Measurements from ENCODE around the gene FOXJ1.

Gene FOXJ1

DNA sequence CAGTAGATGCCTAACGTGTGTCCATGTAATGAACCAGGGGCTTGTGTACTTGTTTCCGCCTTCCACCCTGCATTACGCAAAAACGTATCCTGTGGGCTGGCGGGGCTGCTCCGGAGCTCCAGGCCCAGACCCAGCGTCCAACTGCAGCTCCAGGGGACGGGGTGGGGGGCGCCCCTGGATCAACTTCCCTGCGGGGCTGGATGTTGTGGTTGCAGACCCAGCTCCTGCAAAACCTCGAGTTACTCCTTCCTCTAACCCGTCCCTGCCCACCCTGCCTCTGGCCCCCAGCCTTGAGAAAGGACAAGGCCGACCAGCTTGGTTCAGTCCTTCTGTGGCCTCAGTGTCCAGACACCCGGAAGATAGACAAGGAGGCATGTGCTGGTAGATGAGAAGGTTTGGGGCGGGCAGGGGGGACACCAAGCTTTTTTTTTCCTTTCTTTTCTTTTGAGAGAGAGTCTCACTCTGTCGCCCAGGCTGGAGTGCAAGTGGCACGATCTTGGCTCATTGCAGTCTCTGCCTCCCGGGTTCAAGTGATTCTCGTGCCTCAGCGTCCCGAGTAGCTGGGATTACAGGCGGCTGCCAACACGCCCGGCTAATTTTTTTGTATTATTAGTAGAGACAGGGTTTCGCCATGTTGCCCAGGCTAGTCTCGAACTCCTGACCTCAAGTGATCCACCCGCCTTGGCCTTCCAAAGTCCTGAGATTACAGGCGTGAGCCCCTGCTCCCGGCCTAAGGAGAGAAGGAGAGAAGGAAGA is 36.7 kb downstream of the FOXJ1 start:
- no peak for DNase-seq (ENCODE audit: low spot score)
- TF ChIP-seq, protein P1, sequence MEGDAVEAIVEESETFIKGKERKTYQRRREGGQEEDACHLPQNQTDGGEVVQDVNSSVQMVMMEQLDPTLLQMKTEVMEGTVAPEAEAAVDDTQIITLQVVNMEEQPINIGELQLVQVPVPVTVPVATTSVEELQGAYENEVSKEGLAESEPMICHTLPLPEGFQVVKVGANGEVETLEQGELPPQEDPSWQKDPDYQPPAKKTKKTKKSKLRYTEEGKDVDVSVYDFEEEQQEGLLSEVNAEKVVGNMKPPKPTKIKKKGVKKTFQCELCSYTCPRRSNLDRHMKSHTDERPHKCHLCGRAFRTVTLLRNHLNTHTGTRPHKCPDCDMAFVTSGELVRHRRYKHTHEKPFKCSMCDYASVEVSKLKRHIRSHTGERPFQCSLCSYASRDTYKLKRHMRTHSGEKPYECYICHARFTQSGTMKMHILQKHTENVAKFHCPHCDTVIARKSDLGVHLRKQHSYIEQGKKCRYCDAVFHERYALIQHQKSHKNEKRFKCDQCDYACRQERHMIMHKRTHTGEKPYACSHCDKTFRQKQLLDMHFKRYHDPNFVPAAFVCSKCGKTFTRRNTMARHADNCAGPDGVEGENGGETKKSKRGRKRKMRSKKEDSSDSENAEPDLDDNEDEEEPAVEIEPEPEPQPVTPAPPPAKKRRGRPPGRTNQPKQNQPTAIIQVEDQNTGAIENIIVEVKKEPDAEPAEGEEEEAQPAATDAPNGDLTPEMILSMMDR (IDR thresholded peaks at IDR 0.05; ENCODE audit: extremely low read depth, missing control alignments) = no peak

DNA sequence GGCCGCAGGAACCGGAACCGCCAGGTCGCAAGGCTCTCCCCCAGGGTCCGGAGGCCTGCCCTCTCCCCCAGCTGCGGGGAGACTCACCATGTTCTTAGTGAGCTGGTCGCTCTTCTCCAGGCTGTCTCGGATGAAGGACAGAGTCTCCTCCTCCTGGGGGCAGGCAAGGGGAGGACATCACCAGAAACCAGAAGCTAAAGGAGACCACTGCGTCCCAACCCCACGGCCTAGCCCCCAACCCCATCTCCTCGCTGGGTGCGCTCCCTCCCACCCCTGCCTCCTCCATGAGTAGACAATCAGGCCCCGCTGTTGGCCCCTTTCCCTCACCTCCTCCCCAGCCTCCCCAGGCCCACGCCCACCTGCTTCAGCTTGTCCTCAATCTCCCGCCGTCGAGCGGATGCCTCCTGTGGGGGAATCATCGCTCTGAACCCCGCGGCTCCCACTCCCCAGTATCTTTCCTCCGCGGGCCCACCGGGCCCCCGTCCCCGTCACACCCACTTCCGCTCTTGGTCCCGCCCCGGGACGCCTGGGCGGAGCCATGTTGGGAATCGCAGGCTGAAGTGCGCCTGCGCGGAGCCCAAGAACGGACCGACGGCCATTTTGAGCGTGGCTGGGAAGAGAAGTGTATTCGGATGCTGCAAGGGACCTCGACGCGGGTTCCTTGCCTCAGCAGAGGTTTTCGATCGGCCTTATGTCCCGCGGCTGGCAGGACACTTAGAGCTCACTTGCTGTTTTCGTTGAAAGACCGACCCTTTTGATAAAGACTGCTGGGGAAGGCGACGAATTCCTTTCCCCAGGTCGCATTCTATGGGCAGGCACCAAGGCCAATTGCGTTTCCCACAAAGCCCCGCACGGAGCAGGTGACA is 37.5 kb downstream of the FOXJ1 start, which contains the start of gene EXOC7:
Gene EXOC7, minus strand, starts transcription at position 514 of the 866 bp plus-strand sequence. Its CDS starts 95 bp downstream, at position 419.
- TF ChIP-seq, protein P1 (IDR thresholded peaks at IDR 0.05; ENCODE audit: extremely low read depth, missing control alignments) = no peak
- DNase-seq (ENCODE audit: low spot score) = peak; percentile 97

DNA sequence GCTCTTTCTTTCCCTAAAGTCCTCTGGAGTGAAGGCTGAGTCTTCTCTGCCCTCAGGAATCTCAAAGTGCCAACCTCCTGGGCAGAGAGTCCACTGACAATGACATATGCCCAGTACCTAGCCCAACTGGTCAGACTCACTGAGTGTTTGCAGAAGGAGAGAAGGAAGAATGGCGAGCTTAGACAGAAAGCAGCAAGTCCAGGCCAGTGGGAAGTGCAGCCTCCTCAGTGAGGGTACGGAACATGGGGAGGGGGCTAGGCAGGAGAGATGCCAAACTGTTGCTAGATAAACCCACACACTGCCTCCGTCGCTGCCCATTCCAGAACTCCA is 38.1 kb downstream of the FOXJ1 start:
- no peak for DNase-seq (ENCODE audit: low spot score)
- TF ChIP-seq, protein P1 (IDR thresholded peaks at IDR 0.05; ENCODE audit: extremely low read depth, missing control alignments) = no peak

DNA sequence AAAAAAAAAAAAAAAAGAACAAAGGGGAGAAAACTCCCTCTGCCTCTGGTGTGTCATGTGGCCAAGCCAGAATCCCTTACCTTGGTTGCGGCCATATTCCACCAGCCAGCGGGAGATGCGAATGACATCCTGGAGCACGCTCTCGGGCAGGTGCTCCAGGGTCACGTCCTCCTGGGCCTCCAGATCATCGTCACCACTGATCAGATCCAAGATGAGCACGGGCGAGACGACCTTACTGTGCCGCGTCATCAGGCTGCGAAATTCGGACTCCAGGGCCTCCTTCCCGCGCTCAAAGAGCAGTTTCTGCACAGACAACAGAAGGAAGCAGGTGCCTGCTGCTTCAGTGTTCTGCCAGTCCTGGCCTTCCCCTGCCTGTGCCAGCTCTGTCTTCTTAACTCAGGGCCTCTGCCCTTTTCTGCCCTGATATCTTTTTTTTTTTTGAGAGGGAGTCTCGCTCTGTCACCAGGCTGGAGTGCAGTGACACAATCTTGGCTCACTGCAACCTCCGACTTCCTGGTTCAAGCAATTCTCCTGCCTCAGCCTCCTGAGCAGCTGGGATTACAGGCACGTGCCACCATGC is 43.2 kb downstream of the FOXJ1 start:
- DNase-seq (ENCODE audit: low spot score) = no peak
- TF ChIP-seq, protein P1 (IDR thresholded peaks at IDR 0.05; ENCODE audit: extremely low read depth, missing control alignments) = no peak

DNA sequence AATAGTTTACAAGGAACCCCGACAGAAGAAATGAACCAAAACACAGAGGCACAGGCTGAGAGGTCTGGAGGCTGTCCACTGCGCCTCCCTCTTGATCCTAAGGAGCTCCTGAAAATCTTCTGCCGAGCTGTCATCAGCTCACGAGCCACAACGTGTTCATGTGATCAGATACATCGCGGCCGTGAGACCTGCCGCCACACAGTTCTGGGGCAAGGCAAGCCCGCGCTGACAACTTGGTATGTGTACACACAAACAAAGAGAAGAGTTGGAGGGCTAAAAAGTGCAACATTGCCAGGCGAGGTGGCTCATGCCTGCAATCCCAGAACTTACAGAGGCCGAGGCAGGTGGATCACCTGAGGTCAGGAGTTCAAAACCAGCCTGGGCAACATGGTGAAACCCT is 45.1 kb downstream of the FOXJ1 start:
- DNase-seq (ENCODE audit: low spot score) = no peak
- TF ChIP-seq, protein P1 (IDR thresholded peaks at IDR 0.05; ENCODE audit: extremely low read depth, missing control alignments) = no peak

DNA sequence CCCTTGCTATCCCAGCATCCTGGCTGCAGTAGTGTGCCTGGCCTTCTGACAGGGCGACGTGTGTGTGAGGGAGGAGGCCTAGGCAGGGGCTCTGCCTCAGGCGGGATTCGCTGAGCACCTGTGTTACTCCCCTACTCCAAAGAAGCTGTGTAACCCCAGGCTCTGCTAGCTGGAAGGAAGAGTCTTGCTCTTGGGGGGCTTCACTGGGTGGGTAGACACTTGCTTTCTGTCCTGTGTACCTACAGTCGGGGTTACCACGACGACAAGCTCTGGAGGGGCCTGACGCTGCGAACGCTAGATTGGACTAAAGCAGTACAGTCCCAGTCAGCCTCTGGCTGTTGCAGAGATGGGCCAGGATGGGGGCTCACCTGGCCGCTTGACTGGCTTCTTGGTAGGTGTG is 47.0 kb downstream of the FOXJ1 start:
- no peak for DNase-seq (ENCODE audit: low spot score)
- TF ChIP-seq, protein P1 (IDR thresholded peaks at IDR 0.05; ENCODE audit: extremely low read depth, missing control alignments) = no peak
